Measurements from ENCODE around the gene ANKRD12.

DNA sequence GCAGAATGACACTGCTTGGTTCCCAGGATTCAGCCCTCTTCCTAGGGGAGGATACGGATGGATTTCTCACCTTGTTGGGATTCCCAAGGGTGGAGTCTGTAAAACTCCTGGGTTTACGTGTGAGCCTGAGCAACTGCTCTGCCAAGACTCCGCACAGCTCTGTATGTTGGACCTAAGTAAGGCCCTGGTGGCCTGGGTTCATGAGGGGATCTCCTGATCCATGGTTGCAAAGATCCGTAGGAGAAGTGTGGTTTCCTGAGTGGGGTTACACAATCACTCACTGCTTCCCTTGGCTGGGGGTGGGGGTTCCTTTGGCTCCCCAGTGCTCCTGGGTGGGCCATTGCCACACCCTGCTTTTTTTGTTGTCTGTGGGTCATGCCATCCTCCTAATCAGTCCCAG lies 37.7 kb downstream of the ANKRD12 start:
- TF ChIP-seq, protein P1, sequence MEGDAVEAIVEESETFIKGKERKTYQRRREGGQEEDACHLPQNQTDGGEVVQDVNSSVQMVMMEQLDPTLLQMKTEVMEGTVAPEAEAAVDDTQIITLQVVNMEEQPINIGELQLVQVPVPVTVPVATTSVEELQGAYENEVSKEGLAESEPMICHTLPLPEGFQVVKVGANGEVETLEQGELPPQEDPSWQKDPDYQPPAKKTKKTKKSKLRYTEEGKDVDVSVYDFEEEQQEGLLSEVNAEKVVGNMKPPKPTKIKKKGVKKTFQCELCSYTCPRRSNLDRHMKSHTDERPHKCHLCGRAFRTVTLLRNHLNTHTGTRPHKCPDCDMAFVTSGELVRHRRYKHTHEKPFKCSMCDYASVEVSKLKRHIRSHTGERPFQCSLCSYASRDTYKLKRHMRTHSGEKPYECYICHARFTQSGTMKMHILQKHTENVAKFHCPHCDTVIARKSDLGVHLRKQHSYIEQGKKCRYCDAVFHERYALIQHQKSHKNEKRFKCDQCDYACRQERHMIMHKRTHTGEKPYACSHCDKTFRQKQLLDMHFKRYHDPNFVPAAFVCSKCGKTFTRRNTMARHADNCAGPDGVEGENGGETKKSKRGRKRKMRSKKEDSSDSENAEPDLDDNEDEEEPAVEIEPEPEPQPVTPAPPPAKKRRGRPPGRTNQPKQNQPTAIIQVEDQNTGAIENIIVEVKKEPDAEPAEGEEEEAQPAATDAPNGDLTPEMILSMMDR (conservative IDR thresholded peaks at IDR 0.05; ENCODE audit: low read length), result no peak
- TF ChIP-seq EZH2phosphoT487 (IDR thresholded peaks at IDR 0.05; ENCODE audit: borderline replicate concordance, low read depth, low read length), result no peak
